LNCAP (cell line): ENCODE measurements around the gene STRN3.
A peak's percentile ranks its signal among the peaks of the same experiment; 100 is the strongest.

ENCODE experiments used
- TF ChIP-seq, protein P1 (sequence below): fragments of 450-650 bp; IDR thresholded peaks from 2 replicates; pipeline ENCODE4 v1.5.1; 2017; ENCODE audit warnings: mild to moderate bottlenecking

STRN3 gene

DNA sequence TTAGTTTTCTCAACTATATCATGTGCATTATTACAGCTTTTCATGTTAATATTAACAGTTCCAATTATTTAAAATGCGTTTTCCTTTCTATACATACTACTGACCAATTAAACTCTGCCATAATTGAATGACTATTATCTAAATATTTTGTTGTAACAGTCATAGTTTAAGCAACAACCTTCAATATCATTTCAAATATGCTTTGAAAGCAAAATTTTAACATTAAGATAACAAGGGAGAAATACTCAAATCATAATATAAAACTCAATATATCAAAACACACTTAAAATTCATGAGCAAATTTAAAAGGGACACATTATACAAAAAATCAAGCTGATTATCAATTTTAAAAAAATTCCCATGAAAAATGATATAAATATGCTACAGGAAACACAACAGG is 111.4 kb downstream of the STRN3 start:
- TF ChIP-seq, protein P1, sequence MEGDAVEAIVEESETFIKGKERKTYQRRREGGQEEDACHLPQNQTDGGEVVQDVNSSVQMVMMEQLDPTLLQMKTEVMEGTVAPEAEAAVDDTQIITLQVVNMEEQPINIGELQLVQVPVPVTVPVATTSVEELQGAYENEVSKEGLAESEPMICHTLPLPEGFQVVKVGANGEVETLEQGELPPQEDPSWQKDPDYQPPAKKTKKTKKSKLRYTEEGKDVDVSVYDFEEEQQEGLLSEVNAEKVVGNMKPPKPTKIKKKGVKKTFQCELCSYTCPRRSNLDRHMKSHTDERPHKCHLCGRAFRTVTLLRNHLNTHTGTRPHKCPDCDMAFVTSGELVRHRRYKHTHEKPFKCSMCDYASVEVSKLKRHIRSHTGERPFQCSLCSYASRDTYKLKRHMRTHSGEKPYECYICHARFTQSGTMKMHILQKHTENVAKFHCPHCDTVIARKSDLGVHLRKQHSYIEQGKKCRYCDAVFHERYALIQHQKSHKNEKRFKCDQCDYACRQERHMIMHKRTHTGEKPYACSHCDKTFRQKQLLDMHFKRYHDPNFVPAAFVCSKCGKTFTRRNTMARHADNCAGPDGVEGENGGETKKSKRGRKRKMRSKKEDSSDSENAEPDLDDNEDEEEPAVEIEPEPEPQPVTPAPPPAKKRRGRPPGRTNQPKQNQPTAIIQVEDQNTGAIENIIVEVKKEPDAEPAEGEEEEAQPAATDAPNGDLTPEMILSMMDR, result no peak

DNA sequence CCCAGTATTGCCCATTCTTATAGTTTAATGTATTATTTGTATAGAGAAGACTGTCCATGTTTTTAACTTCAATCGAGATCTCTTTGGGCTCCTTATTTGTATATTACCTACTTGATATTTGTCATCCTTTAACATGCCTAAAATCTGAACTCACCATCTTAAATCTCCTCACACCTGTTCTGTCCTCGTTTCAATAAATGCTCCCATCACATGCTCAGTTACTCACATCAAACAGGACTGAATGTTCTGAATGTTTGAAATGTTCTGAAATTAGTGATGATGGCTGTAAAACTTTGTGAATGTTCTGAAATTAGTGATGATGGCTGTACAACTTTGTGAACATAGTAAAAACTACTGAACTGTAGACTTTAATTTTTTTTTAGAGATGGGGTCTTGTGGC is 117.4 kb downstream of the STRN3 start:
- TF ChIP-seq, protein P1, result no peak

DNA sequence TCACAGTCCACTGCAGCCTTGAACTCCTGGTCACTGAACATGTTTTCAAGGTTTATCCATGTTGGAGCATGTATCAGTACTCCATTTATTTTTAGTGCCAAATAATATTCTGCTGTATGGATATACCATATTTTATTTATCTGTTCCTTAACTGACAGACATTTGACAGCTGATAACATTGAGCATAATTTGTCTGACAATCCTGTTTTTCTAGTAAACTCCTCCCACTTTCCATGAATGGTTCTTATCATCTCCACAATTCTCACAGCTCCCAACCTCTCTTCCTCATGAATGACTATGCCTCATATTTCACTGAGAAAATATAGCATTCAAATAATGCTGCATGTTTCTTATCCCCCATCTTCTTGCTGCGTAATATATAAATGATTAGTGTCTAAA is 118.5 kb downstream of the STRN3 start:
- TF ChIP-seq, protein P1, result no peak

DNA sequence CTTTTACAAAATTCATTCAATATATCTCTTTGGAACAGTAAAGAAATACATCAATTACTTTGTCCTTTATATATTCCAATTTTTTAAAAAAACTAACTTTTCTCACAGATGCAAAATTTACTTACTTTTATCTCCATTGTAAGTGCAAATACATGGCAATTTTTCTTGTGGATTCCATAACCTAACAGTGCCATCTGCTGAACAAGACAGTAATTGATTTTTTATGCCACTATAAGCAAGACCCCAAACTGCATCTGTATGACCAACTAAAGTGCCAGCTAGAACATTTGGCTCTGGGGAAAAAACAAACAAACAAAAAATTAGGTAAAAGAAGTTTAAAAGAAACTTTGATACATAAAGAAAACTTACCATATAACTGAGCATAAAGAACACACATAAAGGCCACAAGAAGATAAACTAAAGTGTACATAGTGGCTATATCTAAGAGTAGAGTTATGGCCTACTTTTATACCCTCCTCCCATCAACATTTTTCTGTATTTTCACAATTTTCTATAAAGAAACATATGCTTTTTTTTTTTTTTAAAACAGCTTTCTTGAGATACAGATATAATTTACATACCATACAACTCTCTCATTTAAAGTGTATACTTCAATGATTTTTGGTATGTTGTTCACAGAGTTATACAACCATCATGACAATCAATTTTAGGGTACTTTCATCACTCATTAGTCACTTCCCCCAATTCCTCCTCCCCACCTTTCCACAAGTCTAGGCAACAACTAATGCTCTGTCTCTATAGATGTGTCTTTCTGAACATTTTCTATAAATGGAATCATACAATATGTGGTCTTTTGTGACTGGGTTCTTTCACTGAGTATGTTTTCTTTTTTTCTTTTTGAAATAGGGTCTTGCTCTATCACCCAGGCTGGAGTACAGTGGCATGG is 119.2 kb downstream of the STRN3 start:
- TF ChIP-seq, protein P1, result peak; percentile 63

DNA sequence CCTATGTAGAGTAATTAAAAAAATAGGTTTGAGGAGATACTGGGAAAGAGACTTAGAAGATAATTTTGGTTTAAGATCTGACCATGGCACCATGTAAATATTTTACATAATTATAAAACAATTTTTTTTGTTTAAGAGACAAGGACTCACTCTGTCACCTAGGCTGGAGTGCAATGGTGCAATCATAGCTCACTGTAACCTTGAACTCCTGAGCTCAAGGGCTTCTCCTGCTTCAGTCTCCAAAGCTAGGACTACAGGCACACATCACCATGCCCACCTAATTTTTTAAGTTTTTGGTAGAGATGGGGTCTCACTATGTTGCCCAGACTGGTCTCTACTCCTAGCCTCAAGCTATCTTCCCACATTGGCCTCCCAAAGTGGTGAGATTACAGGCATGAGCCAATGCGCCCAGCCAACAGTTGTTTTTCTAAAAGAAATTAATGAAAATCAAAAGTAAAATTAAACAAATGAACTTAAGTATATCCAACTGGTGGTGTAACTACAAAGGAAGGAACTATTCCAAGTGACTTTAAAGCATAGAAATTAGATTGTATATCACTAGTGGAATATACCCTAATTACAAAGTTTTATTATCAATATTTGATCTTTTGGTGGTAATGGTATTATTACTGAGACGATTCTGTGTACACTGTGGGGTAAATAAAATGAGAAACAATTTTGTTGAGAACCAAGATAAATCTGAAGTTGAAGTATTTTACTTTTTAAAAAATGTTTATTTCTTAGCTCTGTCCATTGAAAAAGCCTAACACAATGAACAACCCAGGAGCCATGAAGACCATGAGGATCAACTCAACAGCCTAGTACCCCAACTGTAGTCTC is 122.7 kb downstream of the STRN3 start:
- TF ChIP-seq, protein P1, result no peak

DNA sequence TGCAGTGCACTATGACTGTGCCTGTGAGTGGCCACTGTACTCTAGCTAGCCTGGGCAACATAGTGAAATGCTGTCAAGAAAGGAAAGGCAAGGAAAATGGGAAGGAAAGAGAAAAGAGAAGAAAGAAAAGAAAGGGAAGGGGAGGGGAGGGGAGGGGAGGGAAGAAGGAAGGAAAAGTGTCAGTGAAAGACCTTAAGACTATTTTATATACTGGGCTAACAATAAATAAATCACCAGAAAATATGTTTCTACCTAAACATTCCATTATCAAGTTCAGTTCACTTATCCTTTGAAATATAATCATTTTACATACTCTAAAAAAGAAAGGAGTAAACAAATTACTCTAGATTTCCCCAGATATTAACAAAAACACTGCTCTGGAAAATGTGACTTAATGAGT is 129.7 kb downstream of the STRN3 start:
- TF ChIP-seq, protein P1, result no peak

DNA sequence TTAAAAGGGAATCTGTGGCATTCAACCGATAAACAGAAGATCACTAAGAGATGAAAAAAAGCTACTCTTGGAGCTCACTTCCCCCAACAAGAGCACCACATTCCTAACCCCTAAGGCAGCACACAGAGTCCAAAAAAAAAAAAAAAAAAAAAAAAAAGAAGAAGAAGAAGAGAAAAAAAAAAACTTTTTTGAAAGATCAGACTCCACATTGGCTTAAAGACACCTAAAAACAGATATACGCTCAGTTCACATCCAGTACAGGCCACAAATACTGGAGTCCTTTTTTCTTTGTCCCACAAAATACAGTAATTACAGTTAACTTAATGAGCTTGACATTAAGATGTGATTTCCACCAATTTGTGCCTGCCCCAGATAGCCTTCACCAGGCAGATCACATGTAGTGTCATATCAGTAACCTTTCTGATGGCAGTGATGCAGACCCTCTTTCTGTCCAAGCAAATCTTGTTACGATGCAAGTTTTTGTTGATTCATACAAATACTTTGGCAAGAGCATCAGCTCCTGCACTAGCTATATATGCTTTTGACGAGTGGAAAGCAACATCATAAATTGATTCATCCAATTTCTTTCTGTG is 131.2 kb downstream of the STRN3 start:
- TF ChIP-seq, protein P1, result no peak
